ENCODE results near the gene SOX9.
A peak's percentile ranks its signal among the peaks of the same experiment; 100 is the strongest.

GRCh38 chr17:72120642-72121163, at the start of gene SOX9:
- peak; percentile 97 for TF ChIP-seq POLR2A (IDR thresholded peaks at IDR 0.05)
- TF ChIP-seq, protein P1, sequence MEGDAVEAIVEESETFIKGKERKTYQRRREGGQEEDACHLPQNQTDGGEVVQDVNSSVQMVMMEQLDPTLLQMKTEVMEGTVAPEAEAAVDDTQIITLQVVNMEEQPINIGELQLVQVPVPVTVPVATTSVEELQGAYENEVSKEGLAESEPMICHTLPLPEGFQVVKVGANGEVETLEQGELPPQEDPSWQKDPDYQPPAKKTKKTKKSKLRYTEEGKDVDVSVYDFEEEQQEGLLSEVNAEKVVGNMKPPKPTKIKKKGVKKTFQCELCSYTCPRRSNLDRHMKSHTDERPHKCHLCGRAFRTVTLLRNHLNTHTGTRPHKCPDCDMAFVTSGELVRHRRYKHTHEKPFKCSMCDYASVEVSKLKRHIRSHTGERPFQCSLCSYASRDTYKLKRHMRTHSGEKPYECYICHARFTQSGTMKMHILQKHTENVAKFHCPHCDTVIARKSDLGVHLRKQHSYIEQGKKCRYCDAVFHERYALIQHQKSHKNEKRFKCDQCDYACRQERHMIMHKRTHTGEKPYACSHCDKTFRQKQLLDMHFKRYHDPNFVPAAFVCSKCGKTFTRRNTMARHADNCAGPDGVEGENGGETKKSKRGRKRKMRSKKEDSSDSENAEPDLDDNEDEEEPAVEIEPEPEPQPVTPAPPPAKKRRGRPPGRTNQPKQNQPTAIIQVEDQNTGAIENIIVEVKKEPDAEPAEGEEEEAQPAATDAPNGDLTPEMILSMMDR (IDR thresholded peaks at IDR 0.05), result no peak
